GM18909 (cell line): ENCODE results near the gene KCTD17.

Experiments
- ATAC-seq: cut with Tn5 transposase; IDR thresholded peaks from one replicate; pipeline ENCODE4 v1.9.1; 2021; ENCODE audit warnings: mild to moderate bottlenecking; ENCODE audit not compliant: unreplicated experiment, poor library complexity

KCTD17 gene

GRCh38 chr22:37019309-37020191 lies 32.0 kb upstream of the KCTD17 start, which contains the start of the genes MPST and TST:
TSS of gene MPST (plus strand) at chr22:37019742. CDS start at chr22:37019837, 95 bp downstream.
TSS of gene TST (minus strand) at chr22:37019447. CDS start at chr22:37018732, 715 bp downstream.
- peak; percentile 56 for ATAC-seq

- ATAC-seq, result no peak
These were observed 31.4 kb upstream of the KCTD17 start for GRCh38 chr22:37020192-37020479.

- no peak for ATAC-seq
These were observed 30.5 kb upstream of the KCTD17 start for GRCh38 chr22:37021041-37021440.

GRCh38 chr22:37021710-37022482 lies 29.6 kb upstream of the KCTD17 start:
- ATAC-seq, result no peak

GRCh38 chr22:37022483-37023337 lies 28.8 kb upstream of the KCTD17 start:
- no peak for ATAC-seq

GRCh38 chr22:37023743-37024338 lies 27.7 kb upstream of the KCTD17 start:
- ATAC-seq, result no peak

GRCh38 chr22:37024339-37025157 lies 27.0 kb upstream of the KCTD17 start:
- no peak for ATAC-seq

GRCh38 chr22:37025500-37026070 lies 26.0 kb upstream of the KCTD17 start:
- no peak for ATAC-seq

GRCh38 chr22:37026325-37026724 lies 25.2 kb upstream of the KCTD17 start:
- no peak for ATAC-seq

- ATAC-seq, result no peak
These were observed 24.0 kb upstream of the KCTD17 start for GRCh38 chr22:37027556-37027955.

GRCh38 chr22:37028692-37029674 lies 22.6 kb upstream of the KCTD17 start:
- no peak for ATAC-seq

- ATAC-seq, result no peak
These were observed 20.8 kb upstream of the KCTD17 start for GRCh38 chr22:37030560-37031281.

- ATAC-seq, result no peak
These were observed 19.4 kb upstream of the KCTD17 start for GRCh38 chr22:37032134-37032534.

- no peak for ATAC-seq
These were observed 18.7 kb upstream of the KCTD17 start for GRCh38 chr22:37032535-37033460.

GRCh38 chr22:37033605-37034430 lies 17.7 kb upstream of the KCTD17 start:
- ATAC-seq, result no peak
